Measurements from ENCODE around the gene ANKRD11.

- TF ChIP-seq SUZ12 (IDR thresholded peaks at IDR 0.05; ENCODE audit: extremely low read depth, insufficient read depth, insufficient read length) (no peak), ZNF274 (IDR thresholded peaks at IDR 0.05; ENCODE audit: low read depth, low read length) (no peak), YY1 (IDR thresholded peaks at IDR 0.05; ENCODE audit: insufficient read depth, insufficient read length) (no peak)
Observed at GRCh38 chr16:89244754-89245153, 245.6 kb downstream of the ANKRD11 start.
